ENCODE results near the gene C2orf92.

- TF ChIP-seq CTCF (IDR thresholded peaks at IDR 0.05) (no peak), POLR2A (IDR thresholded peaks at IDR 0.05) (no peak), POLR2AphosphoS5 (IDR thresholded peaks at IDR 0.05; ENCODE audit: insufficient read depth in 1 of 2, low read depth in 1 of 2) (no peak)
These were observed 46.6 kb downstream of the C2orf92 start for GRCh38 chr2:97715951-97716694.

Data from vagina (tissue), 2 donors.